GM19193 (cell line): ENCODE results near the gene PTGR3.

ENCODE experiments used
- POLR2A ChIP-seq: IDR thresholded peaks from 4 replicates; pipeline ENCODE4 v1.6.1; 2011; ENCODE audit not compliant: insufficient read depth, insufficient read length; ENCODE audit errors: extremely low read depth

PTGR3 gene

GRCh38 chr18:75203416-75204268, 5.3 kb downstream of the PTGR3 start:
- TF ChIP-seq POLR2A = no peak

- TF ChIP-seq POLR2A = no peak
These were observed 6.1 kb downstream of the PTGR3 start for GRCh38 chr18:75202696-75203365.

- TF ChIP-seq POLR2A = no peak
These were observed 7.4 kb downstream of the PTGR3 start for GRCh38 chr18:75201282-75202270.

- no peak for TF ChIP-seq POLR2A
These were observed 8.2 kb downstream of the PTGR3 start for GRCh38 chr18:75200605-75201280.

- TF ChIP-seq POLR2A = no peak
These were observed 8.9 kb downstream of the PTGR3 start for GRCh38 chr18:75200071-75200470.

GRCh38 chr18:75199327-75199726, 9.6 kb downstream of the PTGR3 start:
- TF ChIP-seq POLR2A = no peak

- TF ChIP-seq POLR2A = no peak
These were observed 10.9 kb downstream of the PTGR3 start for GRCh38 chr18:75198036-75198435.

- no peak for TF ChIP-seq POLR2A
These were observed 16.0 kb downstream of the PTGR3 start for GRCh38 chr18:75192899-75193298.

- no peak for TF ChIP-seq POLR2A
These were observed 19.2 kb downstream of the PTGR3 start for GRCh38 chr18:75189696-75190095.

GRCh38 chr18:75185460-75185859, 23.5 kb downstream of the PTGR3 start:
- no peak for TF ChIP-seq POLR2A

- TF ChIP-seq POLR2A = no peak
These were observed 24.9 kb downstream of the PTGR3 start for GRCh38 chr18:75183973-75184493.

GRCh38 chr18:75183524-75183923, 25.4 kb downstream of the PTGR3 start:
- TF ChIP-seq POLR2A = no peak

- no peak for TF ChIP-seq POLR2A
These were observed 28.9 kb downstream of the PTGR3 start for GRCh38 chr18:75179819-75180600.
